ENCODE results near the gene SENP7.

GRCh38 chr3:101519685-101520365, 6.8 kb upstream of the SENP7 start:
- no peak for TF ChIP-seq CTCF (IDR thresholded peaks at IDR 0.05)
- TF ChIP-seq POLR2A (IDR thresholded peaks at IDR 0.05) = no peak
